Measurements from ENCODE around the gene ERC2.

The ERC2 gene

DNA sequence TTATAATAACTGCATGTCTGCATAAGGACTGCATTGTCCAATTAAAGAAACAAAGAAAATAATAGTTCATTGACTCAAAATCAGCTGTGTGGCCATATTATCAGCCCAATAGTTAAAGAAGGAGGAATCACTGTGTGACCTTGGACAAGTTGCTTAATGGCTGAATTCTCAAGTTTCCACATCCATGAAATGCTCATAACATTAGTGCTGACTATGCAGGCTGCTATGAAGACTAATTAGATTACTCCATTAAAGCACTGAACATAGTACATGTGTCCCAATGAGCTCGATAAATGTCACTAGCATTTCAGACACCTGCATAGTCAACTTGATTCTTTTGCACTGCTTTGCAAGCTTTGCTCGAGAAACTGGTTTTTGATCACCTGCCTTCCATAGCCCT, 870.0 kb downstream of the ERC2 start:
- no peak for DNase-seq

DNA sequence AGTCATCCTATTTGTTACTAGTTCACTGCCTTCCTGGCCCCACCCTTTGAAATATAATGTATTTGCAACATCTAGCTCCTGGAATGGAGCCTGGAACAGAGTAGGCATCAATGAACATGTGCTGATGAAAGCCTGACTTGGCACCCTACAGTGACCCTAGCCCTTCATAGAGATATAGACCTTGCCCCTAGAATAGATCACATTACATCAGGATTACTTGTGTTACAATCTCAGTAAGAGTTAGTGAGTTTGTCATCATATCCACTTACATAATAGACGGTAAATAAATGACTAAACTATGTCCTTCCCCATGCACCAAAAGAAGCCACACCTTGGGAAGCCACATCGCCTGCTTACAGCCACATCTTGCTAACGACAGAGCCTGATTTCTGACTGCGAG, 870.6 kb downstream of the ERC2 start:
- no peak for DNase-seq

DNA sequence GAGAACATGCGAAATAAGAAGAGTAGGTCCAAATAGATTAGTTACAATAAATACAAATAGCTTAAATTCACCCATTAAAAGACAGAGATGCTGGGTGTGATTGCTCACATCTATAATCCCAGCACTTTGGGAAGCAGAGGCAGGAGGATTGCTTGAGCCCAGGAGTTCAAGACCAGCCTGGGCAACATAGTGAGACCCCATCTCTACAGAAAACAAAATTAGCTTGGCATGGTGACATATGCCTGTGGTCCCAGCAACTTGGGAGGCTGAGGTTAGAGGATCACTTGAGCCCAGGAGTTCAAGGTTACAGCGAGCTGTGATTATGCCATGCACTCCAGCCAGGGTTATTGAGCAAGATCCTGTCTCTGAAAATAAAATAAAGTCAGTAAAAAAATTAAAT, 872.1 kb downstream of the ERC2 start:
- DNase-seq = no peak

DNA sequence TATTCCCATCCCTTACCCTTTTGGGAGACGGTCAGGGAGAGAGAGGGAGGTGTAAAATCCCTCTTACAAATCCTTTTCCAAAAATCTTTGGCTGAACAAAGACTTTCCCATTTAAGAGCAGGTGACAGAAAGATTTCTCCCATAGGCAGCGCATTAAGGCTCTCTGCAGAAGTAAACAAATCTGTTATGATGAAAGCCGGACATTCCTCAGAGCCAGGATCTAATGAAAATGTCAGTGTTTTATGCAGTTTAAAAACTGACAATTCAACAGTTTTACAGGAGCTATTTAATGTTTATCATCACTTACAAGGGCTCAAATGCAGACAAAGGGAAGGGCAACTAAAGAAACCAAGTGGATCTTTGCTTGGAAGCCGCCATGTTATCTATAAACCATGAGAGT, 872.8 kb downstream of the ERC2 start:
- DNase-seq = no peak

DNA sequence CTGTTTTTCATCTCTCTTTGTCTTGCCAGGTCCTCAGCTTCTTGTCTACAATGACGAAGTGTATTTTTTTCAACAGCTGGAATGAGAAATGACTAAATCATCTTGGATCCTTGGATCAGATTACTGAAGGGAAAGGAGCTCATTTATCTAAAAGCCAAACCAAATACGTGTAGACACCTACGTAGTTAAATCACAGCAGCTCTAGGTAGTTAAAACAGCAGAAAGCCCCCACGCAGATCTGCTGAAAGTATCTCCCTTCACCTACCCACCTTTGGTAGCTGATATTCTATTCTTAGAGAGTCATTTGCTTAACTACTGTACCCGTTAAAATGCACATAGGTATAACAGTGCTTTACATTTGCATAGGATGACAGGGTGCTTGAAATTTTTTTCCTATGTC, 875.7 kb downstream of the ERC2 start:
- no peak for DNase-seq

DNA sequence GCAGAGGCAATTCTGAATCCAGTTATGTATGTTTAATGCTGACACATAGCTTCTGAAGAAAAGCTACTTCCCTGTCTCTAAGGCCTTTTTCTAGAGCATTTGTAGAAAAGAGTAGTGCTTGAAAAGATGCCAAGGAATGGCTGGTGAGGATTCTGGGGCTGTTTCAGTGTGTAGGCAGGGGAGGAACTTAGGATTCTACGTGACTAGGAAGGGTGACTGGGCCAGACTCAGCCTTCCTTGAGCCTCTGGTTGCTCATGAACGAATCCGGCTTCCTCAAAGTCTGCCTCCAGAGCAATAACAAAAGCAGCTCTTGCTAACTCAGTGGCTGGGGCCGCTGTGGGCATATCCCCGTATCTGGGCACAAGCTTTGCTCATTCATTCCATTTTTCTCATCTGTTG, 876.4 kb downstream of the ERC2 start:
- no peak for DNase-seq

DNA sequence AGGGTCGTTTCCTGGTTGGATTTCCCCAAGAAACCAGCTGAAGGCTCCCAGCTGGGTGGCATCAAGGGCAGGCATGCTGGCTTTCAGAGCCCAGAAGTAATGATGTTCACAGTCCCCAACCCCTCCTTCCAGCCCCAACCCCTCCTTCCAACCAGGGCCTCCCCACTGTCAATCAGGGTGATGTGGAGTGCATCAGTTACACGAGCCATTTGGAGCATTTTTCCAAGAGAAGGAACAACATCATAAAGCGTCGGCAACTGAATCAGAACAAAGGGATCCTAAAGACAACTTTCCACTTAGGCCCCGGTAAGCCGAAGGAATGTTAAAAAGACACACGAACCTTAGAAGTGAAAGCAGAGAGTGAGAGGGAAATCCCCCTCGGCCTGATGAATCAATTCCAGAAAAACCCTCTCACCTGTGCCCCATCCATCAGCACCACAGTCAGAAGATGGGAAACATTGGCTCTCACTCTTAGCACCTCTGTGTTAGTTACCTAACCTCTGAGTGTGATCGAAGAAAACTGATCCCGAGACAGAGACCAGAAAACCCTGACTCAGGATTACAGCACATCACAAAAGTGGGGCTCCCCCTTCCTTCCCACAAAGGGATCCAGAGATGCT, 880.0 kb downstream of the ERC2 start:
- no peak for DNase-seq

DNA sequence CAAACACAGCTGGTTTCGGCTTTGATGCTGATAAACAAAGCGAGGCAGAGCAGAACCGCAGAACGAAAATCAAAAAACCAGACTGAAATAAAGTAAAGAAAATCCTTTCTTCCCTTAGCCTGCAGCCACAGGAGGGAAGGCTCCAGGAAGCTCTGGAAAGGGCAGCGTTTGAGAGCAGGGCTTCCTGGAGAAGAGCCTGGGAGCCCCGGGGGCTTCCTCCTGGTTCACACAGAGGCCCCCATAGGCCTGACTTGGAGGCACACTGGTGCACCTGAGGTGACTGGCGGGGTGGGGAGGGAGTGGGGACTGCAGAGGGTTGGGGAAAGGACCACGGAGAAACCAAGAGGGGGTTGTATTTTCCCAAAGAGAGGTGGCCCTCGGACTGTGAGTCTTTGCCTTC, 882.4 kb downstream of the ERC2 start:
- DNase-seq = no peak

DNA sequence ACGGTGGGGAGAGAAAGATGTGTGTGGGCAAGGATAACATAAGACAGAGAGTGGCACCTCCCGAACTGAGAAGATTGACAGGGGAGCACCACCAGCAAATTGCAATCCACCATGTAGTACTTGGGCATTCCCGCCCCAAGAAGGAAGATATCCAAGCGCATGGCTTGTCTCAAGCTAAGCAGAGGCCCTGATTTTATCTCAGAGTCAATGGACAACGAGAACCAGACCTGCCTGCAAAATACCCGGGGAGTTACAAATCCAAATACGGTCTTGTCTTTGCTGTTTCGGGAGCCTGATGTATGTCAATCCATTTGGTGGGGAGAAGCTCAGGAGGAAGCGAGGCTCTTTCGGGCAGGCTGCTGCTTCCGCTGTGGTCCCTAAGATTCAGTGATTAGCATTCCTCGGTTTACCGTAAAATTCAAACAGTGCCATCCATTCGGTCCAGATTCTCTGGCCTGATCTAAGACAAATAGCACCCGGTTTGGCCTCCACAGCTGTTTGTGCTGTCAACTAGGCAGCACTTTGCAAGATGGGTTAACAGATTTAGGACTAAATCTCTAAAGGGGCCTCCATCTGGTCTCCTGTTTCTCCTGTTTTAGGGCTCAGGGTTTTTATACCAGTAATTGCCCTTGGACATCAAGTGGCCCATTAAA, 883.4 kb downstream of the ERC2 start:
- DNase-seq = no peak

DNA sequence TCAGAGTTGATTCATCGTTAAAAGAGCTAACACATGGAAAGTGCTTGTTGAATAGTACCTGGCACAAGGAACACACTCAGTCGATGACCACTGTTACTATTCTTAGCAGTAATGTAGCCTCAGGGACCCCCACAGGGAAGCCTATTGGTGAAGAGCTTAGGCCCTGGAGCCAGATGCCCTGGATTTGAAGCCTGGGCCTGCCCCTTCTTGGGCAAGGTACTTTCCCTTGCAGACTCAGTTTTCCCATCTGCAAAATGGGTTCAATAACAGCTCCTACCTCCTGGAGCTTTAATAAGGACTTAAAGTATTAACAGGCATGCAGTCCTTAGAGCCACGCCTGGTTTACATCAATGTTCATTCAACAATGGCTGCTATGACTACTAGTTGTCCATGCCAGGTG, 884.2 kb downstream of the ERC2 start:
- DNase-seq = no peak

DNA sequence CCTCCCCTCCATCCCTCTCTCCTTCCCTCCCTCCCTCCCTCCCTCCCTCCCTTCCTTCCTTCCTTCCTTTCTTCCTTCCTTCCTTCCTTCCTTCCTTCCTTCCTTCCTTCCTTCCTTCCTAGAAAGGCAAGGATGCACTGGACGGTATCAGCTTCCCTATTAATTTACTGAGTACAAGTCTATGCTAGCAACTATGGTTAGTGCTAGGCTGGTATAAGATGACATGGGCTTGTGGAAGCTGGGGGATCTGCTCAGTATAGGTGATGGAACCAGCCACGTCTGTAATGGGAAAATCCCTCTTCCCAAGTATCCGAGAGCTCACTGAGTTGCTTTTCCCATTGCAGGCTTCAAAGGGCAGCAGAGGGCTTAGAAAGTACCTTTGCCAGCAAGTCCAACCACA, 884.8 kb downstream of the ERC2 start:
- no peak for DNase-seq

DNA sequence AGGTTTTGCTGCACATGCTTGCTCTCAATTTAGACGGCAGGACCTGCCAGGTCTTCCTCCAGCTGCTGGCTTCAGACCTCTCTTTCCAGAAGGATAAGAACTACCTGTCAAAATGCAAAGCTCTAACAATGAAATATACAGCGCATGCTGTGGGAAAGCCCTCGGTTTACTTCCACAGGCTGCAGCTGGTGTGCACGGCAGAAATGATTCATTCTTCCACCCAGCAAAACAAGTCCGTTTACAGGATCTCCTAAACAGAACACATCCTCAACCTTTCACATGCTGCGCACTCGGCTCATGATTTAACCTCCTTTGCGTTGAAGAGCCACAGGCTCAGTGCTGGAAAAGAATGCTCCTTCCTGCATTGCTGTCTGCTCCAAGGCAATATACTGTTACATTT, 888.8 kb downstream of the ERC2 start:
- no peak for DNase-seq

DNA sequence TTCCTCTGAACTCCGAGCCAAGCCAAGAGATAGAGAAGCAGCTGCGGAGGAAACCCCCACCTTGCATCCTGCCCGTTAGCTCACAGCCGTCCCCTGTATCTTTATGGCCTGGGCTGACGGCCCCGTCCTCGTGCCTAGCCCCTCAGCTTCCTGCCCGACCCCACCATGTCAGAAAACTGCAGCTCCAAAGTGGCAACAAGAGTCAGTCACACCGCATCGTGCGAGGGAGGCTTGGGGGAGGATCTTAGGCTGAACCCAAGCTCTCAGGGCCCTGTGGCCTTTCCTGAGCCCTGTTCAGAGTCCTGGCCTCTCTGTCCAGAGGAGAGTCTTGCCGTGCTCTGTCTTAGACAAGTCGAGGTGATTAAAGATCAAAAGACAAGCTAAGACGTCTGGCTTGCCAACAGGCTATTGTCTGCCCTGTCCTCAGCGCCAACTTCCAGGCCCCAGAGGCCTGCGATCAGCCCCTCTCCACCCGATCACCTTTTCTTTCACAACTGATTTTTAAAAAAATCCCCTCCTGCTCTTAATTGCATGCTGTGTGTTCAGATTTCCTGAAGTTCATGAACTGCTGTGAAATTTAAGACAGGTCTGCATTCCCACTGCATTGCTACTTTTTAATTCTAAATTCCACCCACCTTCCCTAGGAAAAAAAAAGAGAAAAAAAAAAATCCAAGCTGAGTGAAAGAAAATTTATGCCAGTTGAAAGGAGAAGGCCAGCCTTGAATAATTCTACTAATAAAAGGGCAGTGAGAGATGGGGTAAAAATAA, 891.5 kb downstream of the ERC2 start:
- DNase-seq = no peak

DNA sequence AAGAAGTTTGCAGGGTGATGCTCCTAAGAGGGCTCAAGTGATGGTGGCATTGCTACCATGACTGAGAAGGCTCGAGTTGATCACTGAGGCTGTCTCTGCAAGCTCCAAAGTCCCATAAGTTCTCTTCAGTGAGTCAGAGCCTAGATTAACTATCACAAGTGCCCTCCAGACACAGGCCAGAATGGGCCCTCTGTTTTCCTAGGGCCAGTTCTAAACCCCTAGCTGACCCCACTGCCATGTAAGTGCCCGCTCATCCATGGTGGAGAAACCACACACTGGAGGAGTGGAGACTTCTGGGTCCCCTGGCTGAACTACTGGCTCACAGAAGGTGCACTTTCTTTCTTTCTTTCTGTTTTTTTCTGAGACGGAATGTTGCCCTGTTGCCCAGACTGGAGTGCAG, 893.6 kb downstream of the ERC2 start:
- no peak for DNase-seq

DNA sequence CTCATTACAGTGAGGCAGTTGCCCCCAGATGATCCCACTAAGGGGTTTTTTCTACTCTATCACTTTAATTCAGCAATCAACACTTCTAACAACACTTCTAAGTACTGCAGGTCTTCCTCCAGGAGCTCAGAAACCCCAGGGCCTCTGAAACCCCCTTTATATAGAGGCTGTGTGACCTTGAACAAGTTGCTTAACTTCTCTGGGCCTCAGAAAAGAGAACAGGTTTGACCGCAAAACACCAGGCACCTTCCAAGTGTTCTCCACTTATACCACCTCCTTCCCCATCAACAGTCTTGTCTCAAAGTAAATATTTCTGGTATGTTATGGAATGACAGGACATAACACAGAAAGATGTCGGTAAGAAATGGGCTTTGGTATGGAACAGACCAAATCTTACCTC, 895.5 kb downstream of the ERC2 start:
- no peak for DNase-seq

DNA sequence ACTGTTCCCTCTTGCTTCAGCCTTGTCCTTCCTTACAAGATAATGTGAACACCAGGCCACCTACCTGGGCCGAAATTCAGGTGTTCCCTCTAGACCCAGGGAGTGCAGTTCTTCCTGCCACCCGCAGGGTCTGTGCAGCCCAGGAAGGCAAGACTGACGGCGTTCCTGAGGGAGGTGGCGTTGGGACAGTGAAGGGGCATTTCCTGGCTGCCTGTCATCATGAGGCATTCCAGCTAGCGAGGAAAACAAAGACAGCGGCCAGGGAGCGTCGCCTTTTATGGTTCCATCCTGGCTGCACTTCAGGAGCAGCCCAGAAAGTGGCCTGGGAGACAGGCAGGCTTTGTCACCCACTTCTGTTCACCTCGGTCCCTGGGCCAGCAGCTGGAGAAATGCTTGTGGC, 896.4 kb downstream of the ERC2 start:
- no peak for DNase-seq

DNA sequence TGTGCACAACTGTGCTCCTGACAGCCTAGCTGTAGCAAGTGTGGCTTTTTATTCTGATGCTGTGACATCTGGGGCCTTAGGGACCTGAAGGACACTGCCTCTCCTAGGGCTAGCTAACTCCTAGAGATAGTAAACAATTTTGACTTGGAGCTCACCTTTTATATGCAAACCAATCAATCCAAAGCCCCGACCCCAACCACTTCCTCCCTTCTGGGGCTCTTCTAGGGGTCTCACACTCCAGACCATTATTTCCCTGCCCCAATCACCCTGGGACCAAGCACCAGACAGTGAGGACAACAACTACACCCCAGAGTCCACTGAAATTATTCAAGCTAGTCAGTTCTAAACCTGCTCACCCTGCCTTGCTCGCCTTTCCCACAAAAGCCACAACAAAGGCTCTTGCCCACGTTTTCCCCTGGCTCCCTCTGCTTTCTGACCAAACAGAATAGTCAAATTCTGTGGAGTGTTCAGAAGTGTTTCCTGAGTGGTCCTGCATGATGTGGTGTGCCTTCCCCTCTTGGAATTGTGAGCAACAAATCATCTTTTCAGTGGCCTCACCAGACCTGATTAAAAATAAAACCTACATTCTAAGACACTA, 897.0 kb downstream of the ERC2 start:
- DNase-seq = no peak

DNA sequence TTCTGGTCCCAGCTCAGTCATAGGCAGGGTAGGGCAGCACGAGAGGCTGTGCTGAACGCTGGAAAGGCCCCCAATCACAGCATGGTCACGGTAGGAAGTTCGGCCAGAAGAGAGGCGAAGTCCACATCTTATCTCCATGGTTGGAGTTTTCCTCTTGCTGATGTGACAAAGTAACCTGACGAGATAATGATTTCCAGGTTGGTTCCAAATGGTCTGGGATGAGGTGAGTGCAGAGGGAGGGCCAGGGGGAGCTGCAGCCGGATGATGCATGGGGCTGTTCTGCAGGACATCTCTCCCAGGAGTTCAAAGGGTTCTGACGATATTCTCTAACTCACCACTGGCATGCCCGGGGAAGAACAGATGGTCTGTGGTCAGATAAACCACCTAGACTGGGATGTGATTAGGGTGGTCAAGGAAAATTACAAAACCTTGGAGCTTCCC, 898.0 kb downstream of the ERC2 start:
- DNase-seq = no peak

DNA sequence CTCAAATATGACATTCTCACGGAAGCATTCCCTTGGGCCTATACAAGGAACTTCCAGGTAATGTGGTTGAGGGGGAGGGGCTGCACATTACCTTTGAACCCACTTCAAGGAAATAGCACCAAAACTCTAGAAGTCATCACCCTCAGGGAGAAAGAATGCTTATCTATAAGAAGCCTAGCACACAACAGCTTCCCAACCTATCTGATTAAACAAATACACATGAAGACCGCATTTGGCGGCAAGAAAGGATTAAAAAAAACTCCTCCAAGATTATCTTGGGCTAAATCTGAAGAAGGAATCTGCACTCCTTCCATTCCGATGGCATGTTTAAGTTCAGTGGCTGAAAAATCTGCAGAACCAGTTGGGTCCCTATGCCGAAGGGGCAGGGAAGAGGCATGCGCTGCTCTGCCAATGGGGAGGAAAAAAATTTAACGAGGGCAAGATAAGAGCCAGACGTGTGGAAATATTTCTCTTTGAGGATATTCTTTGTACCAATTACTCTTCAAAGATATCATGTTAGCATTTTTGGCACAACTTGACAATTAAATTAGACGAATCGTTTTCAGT, 899.2 kb downstream of the ERC2 start:
- DNase-seq = no peak

DNA sequence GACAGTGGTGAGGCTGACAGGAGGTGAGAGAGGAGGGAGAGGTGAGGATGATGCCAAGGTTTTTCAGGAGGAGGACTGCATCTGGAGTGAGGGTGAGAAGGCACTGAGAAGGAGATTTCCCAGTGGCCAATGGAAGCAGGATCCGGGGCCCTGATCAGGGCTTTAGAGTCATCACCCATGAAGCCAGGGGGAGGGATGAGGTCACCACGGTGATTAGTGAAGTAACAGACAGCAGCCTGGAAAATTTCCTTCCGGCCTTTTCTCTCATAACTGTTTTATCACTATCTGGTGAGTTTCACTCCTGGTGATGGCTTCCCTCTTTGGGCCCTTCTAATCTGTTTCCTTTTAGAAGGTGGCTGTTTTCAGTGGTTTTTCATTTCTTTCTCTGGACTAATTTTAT, 900.7 kb downstream of the ERC2 start:
- DNase-seq = no peak

DNA sequence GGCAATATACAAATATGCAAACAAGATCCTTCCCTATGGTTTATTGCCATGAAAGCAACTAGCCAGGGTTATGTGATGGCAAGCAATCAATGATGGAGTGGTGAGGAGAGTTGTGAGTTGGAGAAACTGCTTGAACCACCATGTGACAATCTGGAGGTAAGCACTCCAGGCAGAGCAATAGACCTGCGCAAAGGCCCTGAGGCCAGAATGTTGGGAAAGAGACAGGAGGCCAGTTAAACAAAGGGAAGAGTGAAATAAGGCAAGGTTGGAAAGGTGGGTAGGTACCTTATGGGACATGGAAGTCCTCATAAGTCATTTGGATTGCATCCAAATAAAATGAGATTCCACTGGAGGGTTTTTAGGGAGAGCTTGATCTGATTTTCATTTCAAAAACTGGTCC, 901.1 kb downstream of the ERC2 start:
- no peak for DNase-seq

DNA sequence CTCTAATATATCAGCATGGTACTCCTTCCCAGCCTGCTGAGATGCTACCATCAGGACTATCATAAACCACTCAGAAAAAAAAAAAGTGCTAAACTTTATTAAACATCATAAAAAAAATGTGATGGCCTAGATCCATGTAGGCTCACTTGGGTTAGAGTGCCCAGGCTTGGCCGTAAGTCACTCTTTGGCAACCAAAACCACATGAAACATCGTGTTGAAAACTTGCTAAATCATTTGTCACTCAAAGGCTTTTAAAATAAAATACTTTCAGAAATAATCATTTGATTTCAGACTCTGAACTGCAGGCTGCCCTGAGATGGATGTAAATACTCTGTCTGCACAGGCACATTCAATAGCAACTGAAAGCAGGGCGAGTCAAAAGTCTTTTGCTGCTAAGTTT, 902.7 kb downstream of the ERC2 start:
- DNase-seq = no peak

DNA sequence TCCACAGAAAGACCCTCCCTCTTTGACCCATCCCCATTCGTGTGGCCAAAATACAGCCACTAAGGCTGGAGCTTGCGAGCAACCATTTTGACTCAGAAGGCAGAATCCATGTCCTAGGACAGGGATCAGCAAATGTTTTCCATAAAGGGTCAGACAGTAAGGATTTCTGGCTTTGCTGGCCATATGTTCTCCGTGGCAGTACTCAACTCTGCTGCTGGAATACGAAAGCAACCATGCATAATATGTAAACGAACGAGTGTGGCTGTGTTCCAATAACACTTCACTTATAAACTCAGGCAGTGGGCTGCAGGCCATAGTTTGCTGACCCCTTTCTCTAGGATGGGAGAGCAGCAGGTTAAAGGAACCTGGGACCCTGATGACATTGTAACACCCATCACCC, 903.5 kb downstream of the ERC2 start:
- DNase-seq = no peak

DNA sequence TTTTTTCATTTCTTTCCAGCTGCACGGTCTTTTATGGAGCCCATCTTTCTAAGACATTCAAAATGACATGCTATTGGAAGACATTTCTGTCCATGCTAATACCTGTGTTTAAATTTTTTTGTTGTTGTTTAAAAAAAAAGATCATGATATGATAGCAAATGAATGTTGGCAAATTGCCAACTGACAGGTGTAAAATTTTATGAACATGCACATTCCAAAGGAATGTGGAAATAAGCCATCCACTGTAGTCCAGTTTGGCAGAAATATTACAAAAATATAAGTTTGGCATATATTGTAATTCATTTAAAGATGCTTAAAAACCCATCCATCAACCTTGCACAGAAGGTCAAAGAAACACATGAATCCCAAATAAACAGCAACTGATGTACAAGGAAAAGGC, 905.6 kb downstream of the ERC2 start:
- DNase-seq = no peak
